Liver (tissue), 2 donors: ENCODE measurements around the gene FIG4.

ENCODE experiments used
- CTCF ChIP-seq: fragments of 150-350 bp; IDR thresholded peaks from 2 replicates; pipeline ENCODE4 v1.5.1; 2017; ENCODE audit warnings: improper control_type of control experiment, low read depth, low read length; ENCODE audit not compliant: missing input control
- TF ChIP-seq, protein P1 (sequence below): IDR thresholded peaks from 2 replicates; pipeline ENCODE4 v1.6.1; 2016; ENCODE audit warnings: antibody characterized with exemption
- donor health status: healthy.

DNA sequence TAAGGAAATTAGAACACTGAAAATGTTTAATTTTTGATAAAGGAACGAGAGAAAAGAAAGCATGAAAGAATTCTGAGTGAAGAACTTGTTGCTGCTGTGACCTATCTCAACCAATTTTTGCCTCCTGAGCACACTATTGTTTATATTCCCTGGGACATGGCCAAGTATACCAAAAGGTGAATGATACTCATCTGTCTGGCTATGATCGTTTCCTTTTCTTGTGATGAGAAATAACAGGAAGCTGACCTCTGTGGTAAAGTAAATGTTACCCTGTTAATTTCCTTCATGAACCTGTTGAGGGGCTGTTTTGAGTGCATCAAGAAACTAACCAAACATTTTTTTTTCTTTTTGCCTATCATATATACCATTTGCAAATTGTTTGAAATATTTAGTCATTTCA, 69.1 kb downstream of the FIG4 start:
- TF ChIP-seq, protein P1, sequence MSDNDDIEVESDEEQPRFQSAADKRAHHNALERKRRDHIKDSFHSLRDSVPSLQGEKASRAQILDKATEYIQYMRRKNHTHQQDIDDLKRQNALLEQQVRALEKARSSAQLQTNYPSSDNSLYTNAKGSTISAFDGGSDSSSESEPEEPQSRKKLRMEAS: no peak
- no peak for TF ChIP-seq CTCF
